Ecto neural progenitor cell (in vitro differentiated cells): Measurements from ENCODE around the gene NPR1.
A peak's percentile ranks its signal among the peaks of the same experiment; 100 is the strongest.
"Not testable (repeated sequence)": the region's sequence is repeated elsewhere in the genome, so short reads cannot be mapped to it uniquely, and the experiment has no call there.

Source experiments
- DNase-seq: peaks from one replicate; pipeline ENCODE4 v3.0.0-alpha.2; 2018; ENCODE audit warnings: low spot score

Gene NPR1

GRCh38 chr1:153649863-153650235 is 28.6 kb upstream of the NPR1 start:
- DNase-seq: no peak

DNA sequence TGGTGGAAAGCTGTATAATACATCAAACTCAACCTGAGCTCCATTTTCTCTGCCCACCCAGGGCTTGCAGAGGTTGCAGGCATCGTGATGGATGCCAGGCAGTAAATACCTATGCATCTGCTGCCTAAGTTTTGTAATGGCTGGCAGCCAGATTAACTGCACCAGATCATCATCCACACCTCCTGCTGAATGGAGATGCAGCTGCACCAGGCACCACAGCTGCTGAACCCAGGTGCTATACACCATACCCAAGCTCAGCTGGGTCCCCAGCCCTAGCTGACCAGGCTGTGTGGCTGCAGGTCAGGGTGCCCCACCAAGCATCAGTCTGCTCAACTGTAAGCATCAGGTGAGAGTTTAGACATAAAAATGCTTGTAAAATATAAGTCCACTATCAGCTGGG is 26.7 kb upstream of the NPR1 start:
- no peak for DNase-seq

DNA sequence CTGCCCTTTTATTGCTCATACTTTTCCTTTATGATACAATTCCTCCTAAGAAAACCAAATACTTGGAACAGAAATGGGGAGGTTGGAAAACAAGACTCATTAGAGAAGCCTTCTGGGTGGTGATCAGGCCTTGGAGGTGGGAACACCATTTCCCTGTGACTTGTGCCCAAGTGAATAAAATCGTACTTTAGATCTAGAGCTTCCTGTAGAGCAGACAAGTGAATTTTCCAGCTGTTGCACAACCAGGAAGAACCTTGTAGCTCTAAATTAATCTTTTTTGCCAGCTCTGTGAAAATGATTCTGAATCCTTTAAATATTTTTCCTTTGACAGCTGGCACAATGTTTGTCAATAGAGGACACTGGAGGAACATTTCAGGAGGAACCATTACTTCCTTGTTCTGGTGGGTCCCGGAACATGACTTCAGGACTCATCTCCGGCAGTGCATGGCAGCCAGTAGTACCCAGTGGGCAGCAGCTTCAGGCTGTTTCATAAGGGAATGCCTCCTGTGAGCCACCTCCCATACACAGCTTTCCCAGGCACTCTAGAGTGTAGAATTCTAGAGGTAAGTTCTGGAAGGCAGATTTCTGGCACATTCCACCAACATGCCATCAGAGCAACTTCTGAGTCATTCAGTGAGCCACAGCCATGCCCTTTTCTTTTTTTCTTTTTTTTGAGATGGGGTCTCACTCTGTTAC is 25.5 kb upstream of the NPR1 start:
- DNase-seq: no peak

DNA sequence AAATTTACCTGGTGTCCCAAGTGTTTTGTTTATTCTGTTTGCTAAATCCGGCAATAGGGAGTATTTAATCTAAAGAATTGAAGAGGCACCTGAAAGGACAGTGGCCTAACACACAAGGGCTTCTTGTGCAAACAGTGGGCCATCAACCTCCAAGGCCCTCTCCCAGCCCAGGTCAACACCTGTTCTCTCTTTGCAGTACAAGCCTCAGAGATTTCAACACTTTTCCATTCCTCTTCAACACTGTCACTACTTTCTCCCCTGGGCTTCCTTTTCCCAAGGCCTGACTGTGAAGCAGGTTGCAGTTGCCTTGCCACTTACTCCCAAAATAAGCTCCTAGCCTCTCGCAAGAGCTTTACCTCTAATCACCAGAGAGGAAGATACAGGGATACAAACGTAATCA is 23.2 kb upstream of the NPR1 start:
- DNase-seq: no peak

DNA sequence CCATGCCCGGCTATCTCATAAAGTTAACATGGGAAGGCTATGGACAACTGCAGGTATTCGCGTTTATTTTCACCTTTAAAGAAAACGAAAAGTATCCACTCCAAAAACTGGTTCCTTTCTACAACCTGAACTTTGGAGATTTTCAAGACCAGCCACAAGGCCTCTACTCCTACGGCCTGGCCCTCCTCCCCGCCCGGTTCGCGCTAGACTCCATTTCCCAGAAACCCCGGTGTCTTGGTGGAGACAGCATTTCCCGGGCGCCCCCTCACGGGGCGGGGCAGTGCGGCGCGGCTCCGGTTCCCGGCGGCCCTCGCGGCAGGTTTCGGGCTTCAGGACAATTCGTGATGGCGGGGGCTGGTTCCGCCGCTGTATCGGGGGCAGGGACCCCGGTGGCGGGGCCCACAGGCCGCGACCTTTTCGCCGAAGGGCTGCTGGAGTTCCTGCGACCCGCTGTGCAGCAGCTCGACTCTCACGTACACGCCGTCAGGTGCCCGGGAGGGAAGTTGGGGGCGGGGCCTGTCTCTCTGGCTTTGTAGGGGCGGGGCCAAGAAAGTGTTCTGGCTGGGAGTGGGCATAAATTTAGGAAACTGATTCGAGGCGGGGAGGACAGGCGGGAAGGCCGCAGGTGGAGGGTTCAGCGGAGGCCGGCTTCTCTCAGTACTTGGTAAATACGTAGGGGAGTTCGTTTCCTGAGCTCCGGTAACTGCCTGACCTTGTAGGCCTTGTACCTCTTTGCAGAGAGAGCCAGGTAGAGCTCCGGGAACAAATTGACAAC is 19.9 kb upstream of the NPR1 start, which contains the start of gene SNAPIN:
Gene SNAPIN (plus strand): TSS at position 304 of the 775 bp plus-strand sequence. CDS start 41 bp downstream, at position 345.
- DNase-seq: peak; percentile 95

GRCh38 chr1:153659175-153659534 is 19.3 kb upstream of the NPR1 start:
- no peak for DNase-seq

- no peak for DNase-seq
These were observed 18.8 kb upstream of the NPR1 start for GRCh38 chr1:153659656-153660055.

DNA sequence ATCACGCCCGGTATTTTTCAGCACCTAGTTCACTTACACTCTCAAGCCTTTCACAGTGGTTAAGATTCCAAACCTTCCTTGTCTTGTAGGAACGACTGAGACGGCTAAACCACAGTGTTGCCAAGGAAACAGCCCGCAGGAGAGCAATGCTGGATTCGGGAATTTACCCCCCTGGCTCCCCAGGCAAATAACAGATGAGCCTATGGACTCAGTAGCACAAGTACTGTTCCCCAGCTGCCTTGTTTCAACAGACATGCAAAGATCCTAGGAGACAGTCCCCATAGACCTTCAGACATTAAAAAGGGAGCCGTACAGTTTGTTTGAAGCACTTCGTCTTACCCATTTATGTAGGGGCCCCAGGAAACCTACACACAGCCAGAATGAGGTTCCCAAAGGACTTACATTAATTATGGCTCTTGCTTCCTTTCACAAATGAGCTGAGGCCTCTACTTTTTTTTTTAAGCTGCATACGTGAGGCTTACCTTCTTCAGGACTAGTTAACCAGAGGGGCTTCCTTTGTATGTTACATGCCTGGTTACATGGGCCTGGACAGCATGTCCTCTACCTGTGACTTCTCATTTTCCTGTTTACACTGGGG is 17.3 kb upstream of the NPR1 start:
- no peak for DNase-seq

- DNase-seq: no peak
These were observed 16.2 kb upstream of the NPR1 start for GRCh38 chr1:153662269-153662668.

GRCh38 chr1:153663211-153663610 is 15.3 kb upstream of the NPR1 start:
- DNase-seq: no peak

- no peak for DNase-seq
These were observed 11.0 kb upstream of the NPR1 start for GRCh38 chr1:153667439-153667838.

GRCh38 chr1:153668672-153669071 is 9.8 kb upstream of the NPR1 start:
- DNase-seq: not testable (repeated sequence)

GRCh38 chr1:153669606-153670005 is 8.9 kb upstream of the NPR1 start:
- DNase-seq: no peak

GRCh38 chr1:153670257-153670858 is 8.1 kb upstream of the NPR1 start:
- DNase-seq: no peak

- peak; percentile 98 for DNase-seq
These were observed 7.4 kb upstream of the NPR1 start, which contains the start of gene ILF2 for GRCh38 chr1:153670859-153671627. TSS of gene ILF2 (minus strand) at chr1:153670993. CDS start at chr1:153670922, 71 bp downstream.

DNA sequence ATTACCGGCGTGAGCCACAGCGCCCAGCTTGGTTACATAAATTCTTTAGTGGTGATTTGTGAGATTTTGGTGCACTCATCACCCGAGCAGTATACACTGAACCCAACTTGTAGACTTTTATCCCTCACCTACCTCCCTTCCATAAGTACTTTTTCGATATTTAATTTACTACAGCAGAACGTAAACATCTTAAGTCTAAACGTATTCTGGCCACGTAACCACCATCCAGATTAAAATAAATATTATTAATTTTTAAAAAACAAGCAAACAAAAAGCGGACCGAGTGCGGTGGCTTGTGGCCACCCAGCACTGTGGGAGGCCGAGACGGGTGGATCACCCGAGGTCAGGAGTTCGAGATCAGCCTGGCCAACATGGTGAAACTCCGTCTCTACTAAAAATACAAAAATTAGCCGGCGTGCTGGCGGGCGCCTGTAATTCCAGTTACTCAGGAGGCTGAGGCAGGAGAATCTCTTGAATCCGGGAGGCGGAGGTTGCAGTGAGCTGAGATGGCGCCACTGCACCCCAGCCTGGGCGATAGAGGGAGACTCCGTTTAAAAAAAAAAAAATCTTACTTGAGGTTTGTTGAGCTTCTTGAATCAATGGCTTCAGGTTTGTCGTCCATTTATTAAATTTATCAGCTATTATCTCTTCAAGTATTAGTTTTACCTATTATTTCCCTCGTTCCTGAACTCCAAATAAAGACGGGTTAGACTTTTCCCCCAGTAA is 6.7 kb upstream of the NPR1 start:
- DNase-seq: not testable (repeated sequence)

DNA sequence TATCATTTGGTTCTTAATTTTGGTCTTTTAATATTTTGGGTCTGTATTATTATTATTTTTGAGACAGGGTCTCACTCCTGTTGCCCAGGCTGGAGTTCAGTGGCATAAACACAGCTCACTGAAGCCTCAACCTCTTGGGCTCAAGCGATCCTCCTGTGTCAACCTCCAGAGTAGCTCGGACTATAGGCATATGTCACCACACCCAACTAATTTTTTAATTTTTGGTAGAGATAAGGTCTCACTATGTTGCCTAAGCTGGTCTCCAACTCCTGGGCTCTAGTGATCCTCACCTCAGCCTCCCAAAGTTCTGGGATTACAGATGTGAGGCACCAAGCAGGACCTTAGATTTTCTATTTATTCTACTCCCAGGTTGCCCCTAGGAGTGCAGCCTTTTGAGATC is 5.0 kb upstream of the NPR1 start:
- no peak for DNase-seq

DNA sequence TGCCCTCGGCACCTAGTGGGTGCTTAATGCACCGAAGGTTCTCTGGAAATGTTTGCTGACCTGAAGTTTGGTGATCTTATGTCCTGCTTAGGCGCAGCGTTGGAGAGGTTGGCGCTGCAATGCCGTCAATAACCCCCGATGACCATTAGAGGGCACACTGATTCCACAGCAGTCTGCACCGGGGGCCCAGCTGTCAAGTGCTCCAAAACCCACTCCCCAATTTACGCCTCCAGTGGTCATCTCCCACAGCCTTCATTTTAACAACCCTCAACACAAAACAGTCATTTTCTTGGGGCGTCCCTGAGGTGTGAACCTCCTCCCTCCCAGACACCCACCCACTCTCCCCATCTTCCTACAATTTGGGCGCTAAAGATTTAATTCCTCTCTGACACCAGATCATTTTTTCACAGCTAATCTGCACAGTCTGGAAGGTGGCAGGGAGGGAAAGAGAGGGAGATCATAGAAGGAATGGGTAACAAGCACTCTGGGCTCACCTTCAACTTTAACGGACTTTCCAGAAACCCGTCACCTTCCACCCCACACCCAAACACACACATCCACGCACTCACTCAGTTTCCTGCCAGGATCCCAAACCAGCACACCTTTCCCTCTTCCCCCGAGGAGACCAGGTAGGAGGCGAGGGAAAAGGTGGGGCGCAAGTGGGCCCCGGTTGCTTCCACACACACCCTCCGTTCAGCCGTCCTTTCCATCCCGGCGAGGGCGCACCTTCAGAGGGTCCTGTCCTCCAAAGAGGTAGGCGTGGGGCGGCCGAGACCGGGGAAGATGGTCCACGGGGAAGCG is 570 bp upstream of the NPR1 start:
- peak; percentile 78 for DNase-seq

GRCh38 chr1:153679337-153680119 is 1.0 kb downstream of the NPR1 start:
- peak; percentile 68 for DNase-seq

DNA sequence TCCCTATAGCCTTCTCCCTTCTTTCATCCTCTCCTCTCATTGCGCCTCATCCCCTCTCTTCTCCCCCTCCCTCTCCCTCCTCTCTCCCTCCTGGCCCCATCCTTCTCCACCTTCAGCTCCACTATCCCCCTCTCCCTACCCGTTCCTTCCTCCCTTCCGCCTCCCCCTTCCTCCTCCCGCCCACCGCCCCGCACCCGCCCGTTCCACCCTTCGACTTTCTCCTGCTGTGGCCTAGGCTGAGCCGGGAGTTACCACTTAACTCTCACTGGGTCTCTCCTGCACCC is 1.6 kb downstream of the NPR1 start:
- no peak for DNase-seq
